Calu3 (cell line): ENCODE measurements around the gene TIGD3. TPM values are rescaled to one million over a fixed set of nuclear protein-coding genes. Genes with fewer than 3 reads are reported as not detected.

Experiments used
- BruUV-seq: library from RNA; stranded (reverse); fragments of 400-500 nt; replicated peaks from 2 replicates; lab custom pipeline; 2021; lab: Mats Ljungman, UMichigan
- CTCF ChIA-PET: fragments of 300-600 bp; sonication (Branson Sonifier 250); formaldehyde crosslinking; loops from one replicate; lab custom pipeline; 2022; ENCODE audit warnings: antibody characterized with exemption; lab: Charles Lee
- DNase-seq: peaks from one replicate; pipeline ENCODE4 v3.0.0; 2022
- H3K27ac Mint-ChIP-seq: one replicate; pipeline ENCODE4 v1.8.0; 2022; ENCODE audit warnings: mixed read lengths; ENCODE audit not compliant: unreplicated experiment
- H3K27me3 Mint-ChIP-seq: one replicate; pipeline ENCODE4 v1.8.0; 2022; ENCODE audit warnings: mixed read lengths; ENCODE audit not compliant: unreplicated experiment
- H3K36me3 Mint-ChIP-seq: one replicate; pipeline ENCODE4 v1.8.0; 2022; ENCODE audit warnings: mild to moderate bottlenecking, moderate library complexity, mixed read lengths; ENCODE audit not compliant: insufficient read depth, unreplicated experiment
- H3K4me1 Mint-ChIP-seq: one replicate; pipeline ENCODE4 v1.8.0; 2022; ENCODE audit warnings: mild to moderate bottlenecking, low read depth, mixed read lengths; ENCODE audit not compliant: unreplicated experiment
- H3K4me3 Mint-ChIP-seq: one replicate; pipeline ENCODE4 v1.8.0; 2022; ENCODE audit warnings: mild to moderate bottlenecking, low read depth, moderate library complexity, mixed read lengths; ENCODE audit not compliant: unreplicated experiment
- H3K9me3 Mint-ChIP-seq: one replicate; pipeline ENCODE4 v1.8.0; 2022; ENCODE audit warnings: low read depth, mixed read lengths; ENCODE audit not compliant: unreplicated experiment
- intact Hi-C: fragments of 100-400 bp; cut with micrococcal nuclease; formaldehyde crosslinking; loops from one replicate; pipeline ENCODE4 v1.10.0; 2022; ENCODE audit not compliant: unreplicated experiment
- total RNA-seq: library from RNA; stranded (reverse); gene quantifications from 2 replicates; pipeline ENCODE4 v1.2.3, GENCODE V29; 2022
- TF ChIP-seq, protein P1 (sequence below): fragments of 200-600 bp; IDR thresholded peaks from one replicate; pipeline ENCODE4 v1.8.0; 2022; ENCODE audit warnings: antibody characterized with exemption; ENCODE audit not compliant: unreplicated experiment

The TIGD3 gene
- total RNA-seq, 1 experiment from 2014 or later = 1.5 TPM

DNA sequence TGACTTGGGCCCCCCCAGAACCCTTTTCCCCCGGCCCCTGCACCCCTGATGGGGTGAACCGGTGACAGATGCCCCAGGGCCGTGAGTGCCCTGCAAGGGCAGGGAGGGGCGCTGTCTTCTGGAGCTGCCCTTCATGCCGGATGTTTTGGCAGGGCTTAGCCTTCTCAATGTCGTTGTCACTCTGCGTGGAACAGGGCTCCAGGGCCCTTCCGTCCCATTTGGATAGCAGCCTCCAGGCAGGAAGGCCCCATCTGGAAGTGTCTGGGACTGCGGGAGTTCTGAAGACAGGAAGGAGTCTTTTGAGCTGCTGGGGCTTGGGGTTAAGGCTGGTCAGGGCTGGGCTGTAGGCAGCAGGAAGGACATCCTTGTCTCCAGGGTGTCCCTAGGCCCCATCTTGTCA lies 36.4 kb downstream of the TIGD3 start:
- TF ChIP-seq, protein P1, sequence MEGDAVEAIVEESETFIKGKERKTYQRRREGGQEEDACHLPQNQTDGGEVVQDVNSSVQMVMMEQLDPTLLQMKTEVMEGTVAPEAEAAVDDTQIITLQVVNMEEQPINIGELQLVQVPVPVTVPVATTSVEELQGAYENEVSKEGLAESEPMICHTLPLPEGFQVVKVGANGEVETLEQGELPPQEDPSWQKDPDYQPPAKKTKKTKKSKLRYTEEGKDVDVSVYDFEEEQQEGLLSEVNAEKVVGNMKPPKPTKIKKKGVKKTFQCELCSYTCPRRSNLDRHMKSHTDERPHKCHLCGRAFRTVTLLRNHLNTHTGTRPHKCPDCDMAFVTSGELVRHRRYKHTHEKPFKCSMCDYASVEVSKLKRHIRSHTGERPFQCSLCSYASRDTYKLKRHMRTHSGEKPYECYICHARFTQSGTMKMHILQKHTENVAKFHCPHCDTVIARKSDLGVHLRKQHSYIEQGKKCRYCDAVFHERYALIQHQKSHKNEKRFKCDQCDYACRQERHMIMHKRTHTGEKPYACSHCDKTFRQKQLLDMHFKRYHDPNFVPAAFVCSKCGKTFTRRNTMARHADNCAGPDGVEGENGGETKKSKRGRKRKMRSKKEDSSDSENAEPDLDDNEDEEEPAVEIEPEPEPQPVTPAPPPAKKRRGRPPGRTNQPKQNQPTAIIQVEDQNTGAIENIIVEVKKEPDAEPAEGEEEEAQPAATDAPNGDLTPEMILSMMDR = no peak
- H3K27ac Mint-ChIP-seq = no peak overlapping the region
- no peak for DNase-seq
- H3K36me3 Mint-ChIP-seq = peaks cover 52% of the 10 kb centered on the region
- no peaks in the 10 kb centered on the region for H3K9me3 Mint-ChIP-seq
- H3K4me3 Mint-ChIP-seq = no peak overlapping the region
- H3K27me3 Mint-ChIP-seq = no peaks in the 10 kb centered on the region
- CTCF ChIA-PET = interaction anchor here (0.6 to 0.8 kb wide), 3 partner anchors 9 to 16 kb away, joined by 3 to 6 read pairs (median 4); partner anchors contain the start of gene SLC25A45
- H3K4me1 Mint-ChIP-seq = peaks cover 33% of the 10 kb centered on the region
- intact Hi-C loops = no loop called here
- no TSS peak for BruUV-seq

DNA sequence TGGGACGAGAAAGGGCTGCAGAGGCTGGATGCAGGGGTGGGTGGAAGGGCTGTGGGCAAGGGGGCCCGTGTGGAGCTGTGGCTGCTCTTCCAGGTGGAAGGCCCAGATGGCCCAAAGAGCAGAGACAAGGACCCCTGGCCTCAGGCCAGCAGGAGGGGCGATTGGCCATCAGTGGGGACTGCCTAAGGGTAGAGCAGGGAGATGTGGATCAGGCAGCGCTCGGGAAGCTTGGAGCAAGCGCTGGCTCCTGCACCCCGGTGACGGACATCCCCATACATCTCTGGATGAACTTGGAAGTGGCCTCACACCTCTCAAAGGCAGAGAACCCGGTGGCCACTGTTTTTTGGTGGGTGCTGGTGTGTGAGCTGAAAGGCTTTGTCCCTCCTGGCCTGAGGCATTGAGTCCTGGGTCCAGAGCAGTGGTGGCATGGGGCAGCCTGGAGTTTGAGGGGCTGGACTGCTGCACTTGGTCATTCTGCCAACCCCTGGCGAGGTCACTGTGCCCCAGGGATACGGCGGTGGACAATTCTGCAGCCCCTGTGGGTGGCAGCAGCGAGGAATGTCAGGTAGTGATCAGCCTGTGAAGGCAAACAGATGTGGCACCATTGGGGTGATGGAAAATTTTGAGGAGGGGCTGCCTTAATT lies 37.8 kb downstream of the TIGD3 start:
- Mint-ChIP-seq H3K27me3 (no peaks in the 10 kb centered on the region), H3K4me3 (no peak overlapping the region), H3K36me3 (peaks cover 45% of the 10 kb centered on the region), H3K27ac (no peak overlapping the region), H3K4me1 (peaks cover 31% of the 10 kb centered on the region), H3K9me3 (no peaks in the 10 kb centered on the region)
- CTCF ChIA-PET = no interaction called here
- no TSS peak for BruUV-seq
- DNase-seq = no peak
- TF ChIP-seq, protein P1 = no peak
- intact Hi-C loops = no loop called here

DNA sequence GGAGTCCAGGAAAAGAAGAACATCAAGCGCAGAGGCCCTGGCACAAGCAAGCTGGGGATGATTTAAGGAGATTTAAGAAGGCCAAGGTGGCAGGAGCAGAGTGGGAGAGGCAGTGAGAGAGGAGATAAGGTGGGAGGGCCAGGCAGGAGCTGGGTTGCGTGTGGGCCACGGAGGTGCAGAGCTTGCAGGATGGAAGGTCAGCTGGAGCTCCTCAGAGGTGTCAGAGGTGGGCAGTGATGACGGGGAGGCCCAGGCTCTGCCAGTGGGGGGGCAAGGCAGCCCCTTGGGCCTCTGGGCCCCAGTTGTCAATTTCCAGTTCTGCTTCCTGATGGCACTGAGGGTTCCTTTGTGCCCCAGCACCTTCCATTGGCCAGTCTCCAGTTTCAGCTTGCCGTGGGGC lies 38.3 kb downstream of the TIGD3 start:
- no peak overlapping the region for H3K27ac Mint-ChIP-seq
- H3K9me3 Mint-ChIP-seq = no peaks in the 10 kb centered on the region
- TF ChIP-seq, protein P1 = no peak
- intact Hi-C loops = no loop called here
- H3K4me1 Mint-ChIP-seq = peaks cover 25% of the 10 kb centered on the region
- peaks cover 47% of the 10 kb centered on the region for H3K36me3 Mint-ChIP-seq
- BruUV-seq = no TSS peak
- CTCF ChIA-PET = no interaction called here
- no peak overlapping the region for H3K4me3 Mint-ChIP-seq
- DNase-seq = no peak
- H3K27me3 Mint-ChIP-seq = no peaks in the 10 kb centered on the region

DNA sequence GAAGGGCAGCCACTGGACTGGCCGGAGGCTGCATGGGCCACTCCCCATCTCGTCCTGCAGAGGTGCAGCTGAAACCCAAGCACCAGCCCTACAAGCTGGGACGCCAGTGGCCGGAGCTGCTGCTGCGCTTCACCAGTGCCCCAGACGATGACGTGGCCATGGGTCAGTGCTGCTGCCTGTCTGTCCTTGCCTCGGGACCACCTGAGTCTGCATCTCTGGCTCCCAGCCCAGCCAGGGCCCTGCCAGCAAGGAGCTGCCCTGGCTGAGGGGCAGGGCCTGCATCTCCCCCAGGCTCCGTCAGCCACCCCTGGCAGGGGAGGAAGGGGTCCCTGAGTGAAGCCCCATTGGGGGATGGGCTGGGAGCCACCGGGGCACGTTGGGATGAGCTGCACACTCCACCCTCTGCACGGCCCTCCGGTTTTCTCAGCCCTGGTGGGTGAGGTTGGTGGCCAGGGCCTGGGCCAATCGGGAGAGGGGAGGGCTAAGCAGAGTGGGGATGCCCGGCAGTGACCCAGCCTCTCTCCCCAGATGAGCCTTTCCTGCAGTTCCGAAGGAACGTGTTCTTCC lies 39.0 kb downstream of the TIGD3 start:
- Mint-ChIP-seq H3K4me1 (peaks cover 18% of the 10 kb centered on the region), H3K36me3 (peaks cover 49% of the 10 kb centered on the region), H3K27ac (no peak overlapping the region), H3K4me3 (no peak overlapping the region), H3K9me3 (no peaks in the 10 kb centered on the region), H3K27me3 (no peaks in the 10 kb centered on the region)
- no peak for DNase-seq
- CTCF ChIA-PET = no interaction called here
- BruUV-seq = no TSS peak
- intact Hi-C loops = no loop called here
- TF ChIP-seq, protein P1 = no peak
